GM12891 (cell line): ENCODE measurements around the gene KLRF1.

Experiments
- PAX5 ChIP-seq: IDR thresholded peaks from 2 replicates; pipeline ENCODE4 v1.6.1; 2011; ENCODE audit warnings: low read length, moderate library complexity, mild to moderate bottlenecking; ENCODE audit not compliant: insufficient read depth, severe bottlenecking
- POLR2A ChIP-seq: IDR thresholded peaks from 2 replicates; pipeline ENCODE4 v1.6.1; 2011; ENCODE audit warnings: low read depth, low read length, control low read depth
- POLR2AphosphoS5 ChIP-seq: IDR thresholded peaks from 2 replicates; pipeline ENCODE4 v1.6.1; 2011; ENCODE audit warnings: low read depth, low read length, control low read depth
- POU2F2 ChIP-seq: IDR thresholded peaks from 2 replicates; pipeline ENCODE4 v1.6.1; 2011; ENCODE audit warnings: low read depth, mild to moderate bottlenecking, control low read depth, low read length, moderate library complexity
- TAF1 ChIP-seq: IDR thresholded peaks from 2 replicates; pipeline ENCODE4 v1.6.1; 2011; ENCODE audit warnings: low read depth, low read length, control low read depth

DNA sequence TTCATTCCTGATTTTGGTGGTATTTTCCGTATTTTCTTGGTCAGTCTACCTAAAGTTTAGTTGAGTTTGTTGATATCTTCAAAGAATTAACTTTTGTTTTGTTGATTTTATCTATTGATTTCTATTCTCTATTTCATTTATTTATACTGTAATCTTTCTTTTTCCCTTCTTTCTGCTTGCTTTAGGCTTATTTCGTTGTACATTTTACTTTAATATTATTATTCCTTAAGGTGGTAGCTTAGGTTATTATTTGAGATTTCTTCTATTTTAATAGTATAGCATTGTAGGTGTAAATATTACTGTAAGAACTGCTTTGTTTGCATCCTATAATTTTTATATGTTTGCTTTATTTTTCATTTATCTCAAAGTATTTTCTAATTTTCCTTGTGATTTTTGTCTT, 21.4 kb upstream of the KLRF1 start:
- TF ChIP-seq POLR2A (no peak), POLR2AphosphoS5 (no peak), TAF1 (no peak), POU2F2 (no peak), PAX5 (no peak)
